Amygdala (tissue), 56 donors: Measurements from ENCODE around the gene DYRK1A.

ENCODE experiments used
- DNase-seq, 56 donors: peaks; one replicate each; lab custom pipeline; 2025; lab: John Stamatoyannopoulos, UW

DYRK1A gene

GRCh38 chr21:37364722-37365121 lies 1.9 kb upstream of the DYRK1A start:
- DNase-seq: no peak

- DNase-seq: peak in 40 of 56 donors; percentile 12 to 81 (median 58)
Observed at GRCh38 chr21:37365517-37366481, 774 bp upstream of the DYRK1A start.

GRCh38 chr21:37367336-37367702 lies 746 bp downstream of the DYRK1A start:
- DNase-seq: peak in 3 of 56 donors; percentile 26 to 42 (median 26)

GRCh38 chr21:37367703-37368540 lies 1.3 kb downstream of the DYRK1A start:
- peak in 30 of 56 donors; percentile 1 to 46 (median 22) for DNase-seq

- peak in 1 of 56 donors; percentile 4 for DNase-seq
Observed at GRCh38 chr21:37368541-37369279, 2.1 kb downstream of the DYRK1A start.

GRCh38 chr21:37369307-37369854 lies 2.8 kb downstream of the DYRK1A start:
- DNase-seq: no peak

- no peak for DNase-seq
Observed at GRCh38 chr21:37370152-37371040, 3.8 kb downstream of the DYRK1A start.

GRCh38 chr21:37371041-37371397 lies 4.4 kb downstream of the DYRK1A start:
- DNase-seq: no peak

- no peak for DNase-seq
Observed at GRCh38 chr21:37372127-37372731, 5.7 kb downstream of the DYRK1A start.

GRCh38 chr21:37372951-37373350 lies 6.4 kb downstream of the DYRK1A start:
- DNase-seq: no peak

GRCh38 chr21:37373539-37373938 lies 7.0 kb downstream of the DYRK1A start:
- DNase-seq: no peak

- DNase-seq: no peak
Observed at GRCh38 chr21:37374027-37374426, 7.5 kb downstream of the DYRK1A start.

GRCh38 chr21:37375866-37376574 lies 9.4 kb downstream of the DYRK1A start:
- DNase-seq: no peak

- DNase-seq: no peak
Observed at GRCh38 chr21:37378700-37379139, 12.1 kb downstream of the DYRK1A start.

- no peak for DNase-seq
Observed at GRCh38 chr21:37380349-37381323, 14.1 kb downstream of the DYRK1A start.

GRCh38 chr21:37381883-37382585 lies 15.5 kb downstream of the DYRK1A start:
- no peak for DNase-seq
